HEK293 (cell line): ENCODE results near the gene MAFF.

ENCODE experiments used
- CTCF ChIA-PET: fragments of 350-600 bp; formaldehyde crosslinking; extraction: SDS; loops from one replicate; lab custom pipeline; 2021; ENCODE audit warnings: antibody characterized with exemption; lab: Yijun Ruan, JAX
- POLR2A ChIA-PET: fragments of 300-600 bp; formaldehyde crosslinking; extraction: SDS; loops from one replicate; lab custom pipeline; 2020; ENCODE audit warnings: antibody characterized with exemption, inconsistent platforms; lab: Yijun Ruan, JAX
- H3K27ac ChIP-seq: fragments of 200-500 bp; sonication (Bioruptor generic); 2 replicates; pipeline ENCODE4 v1.5.1; 2014; ENCODE audit warnings: low read depth, low read length, control low read depth, inconsistent platforms; ENCODE audit errors: extremely low read depth
- H3K36me3 ChIP-seq, 2 experiments: fragments of 200-500 bp in 1 of 2; sonication (Bioruptor generic) in 1 of 2; 1 replicate in 1 of 2; 2 replicates in 1 of 2; pipeline ENCODE4 v1.5.1; 2014 to 2017; ENCODE audit warnings: inconsistent platforms in 2 of 2, low read length in 2 of 2; ENCODE audit not compliant: control insufficient read depth in 2 of 2, insufficient read depth in 1 of 2
- H3K4me1 ChIP-seq: fragments of 200-500 bp; sonication (Bioruptor generic); 2 replicates; pipeline ENCODE4 v1.5.1; 2014; ENCODE audit warnings: mild to moderate bottlenecking, low read length, inconsistent platforms; ENCODE audit not compliant: control insufficient read depth, insufficient read depth
- H3K4me3 ChIP-seq: 2 replicates; pipeline ENCODE4 v1.5.1; 2011; ENCODE audit warnings: low read depth, mild to moderate bottlenecking, control low read depth, low read length, moderate library complexity
- H3K9me3 ChIP-seq: fragments of 200-500 bp; sonication (Bioruptor generic); 2 replicates; pipeline ENCODE4 v1.5.1; 2014; ENCODE audit warnings: low read depth, low read length, inconsistent platforms; ENCODE audit not compliant: control insufficient read depth, insufficient read depth
- PRDM10 ChIP-seq: fragments of 450-650 bp; formaldehyde crosslinking; IDR thresholded peaks from 2 replicates; pipeline ENCODE4 v1.5.1; 2016; ENCODE audit warnings: missing biosample characterization, missing genetic modification characterization
- SCRT1 ChIP-seq: fragments of 450-650 bp; formaldehyde crosslinking; IDR thresholded peaks from 2 replicates; pipeline ENCODE4 v1.5.1; 2016; ENCODE audit warnings: missing biosample characterization, missing genetic modification characterization, borderline replicate concordance
- SCRT2 ChIP-seq: fragments of 450-650 bp; formaldehyde crosslinking; IDR thresholded peaks from 2 replicates; pipeline ENCODE4 v1.5.1; 2016; ENCODE audit warnings: missing biosample characterization, missing genetic modification characterization
- TSHZ1 ChIP-seq: fragments of 450-650 bp; formaldehyde crosslinking; IDR thresholded peaks from 2 replicates; pipeline ENCODE4 v1.5.1; 2016; ENCODE audit warnings: missing biosample characterization, missing genetic modification characterization, borderline replicate concordance
- ZBTB17 ChIP-seq: fragments of 450-650 bp; formaldehyde crosslinking; IDR thresholded peaks from 2 replicates; pipeline ENCODE4 v1.5.1; 2016; ENCODE audit warnings: missing biosample characterization, missing genetic modification characterization
- ZBTB8A ChIP-seq: fragments of 450-650 bp; formaldehyde crosslinking; IDR thresholded peaks from 2 replicates; pipeline ENCODE4 v1.5.1; 2016; ENCODE audit warnings: missing biosample characterization, missing genetic modification characterization
- ZFP37 ChIP-seq: fragments of 450-650 bp; formaldehyde crosslinking; IDR thresholded peaks from 2 replicates; pipeline ENCODE4 v1.5.1; 2016; ENCODE audit warnings: missing biosample characterization, missing genetic modification characterization
- ZFP41 ChIP-seq: fragments of 450-650 bp; formaldehyde crosslinking; IDR thresholded peaks from 2 replicates; pipeline ENCODE4 v1.5.1; 2016; ENCODE audit warnings: missing biosample characterization, missing genetic modification characterization, borderline replicate concordance
- ZNF121 ChIP-seq: fragments of 450-650 bp; formaldehyde crosslinking; IDR thresholded peaks from 2 replicates; pipeline ENCODE4 v1.5.1; 2016; ENCODE audit warnings: missing biosample characterization, missing genetic modification characterization
- ZNF146 ChIP-seq: fragments of 450-650 bp; formaldehyde crosslinking; IDR thresholded peaks from 2 replicates; pipeline ENCODE4 v1.5.1; 2016; ENCODE audit warnings: missing biosample characterization, missing genetic modification characterization
- ZNF174 ChIP-seq: fragments of 450-650 bp; formaldehyde crosslinking; IDR thresholded peaks from 2 replicates; pipeline ENCODE4 v1.5.0; 2017; ENCODE audit warnings: missing biosample characterization, mild to moderate bottlenecking, missing genetic modification characterization
- ZNF366 ChIP-seq: fragments of 450-650 bp; formaldehyde crosslinking; conservative IDR thresholded peaks from 2 replicates; pipeline ENCODE4 v1.5.1; 2016; ENCODE audit warnings: missing biosample characterization, missing genetic modification characterization
- ZNF530 ChIP-seq: fragments of 450-650 bp; formaldehyde crosslinking; IDR thresholded peaks from 2 replicates; pipeline ENCODE4 v1.5.1; 2016; ENCODE audit warnings: low read depth, missing biosample characterization, missing genetic modification characterization
- ZNF549 ChIP-seq: fragments of 450-650 bp; IDR thresholded peaks from 2 replicates; pipeline ENCODE4 v1.5.1; 2018; ENCODE audit warnings: missing biosample characterization, missing genetic modification characterization, mild to moderate bottlenecking, inconsistent platforms, moderate library complexity
- ZNF571 ChIP-seq: fragments of 450-650 bp; formaldehyde crosslinking; IDR thresholded peaks from 2 replicates; pipeline ENCODE4 v1.5.0; 2017; ENCODE audit warnings: missing biosample characterization, missing genetic modification characterization
- ZNF623 ChIP-seq: fragments of 450-650 bp; formaldehyde crosslinking; IDR thresholded peaks from 2 replicates; pipeline ENCODE4 v1.5.1; 2016; ENCODE audit warnings: missing biosample characterization, missing genetic modification characterization
- ZNF792 ChIP-seq: fragments of 450-650 bp; formaldehyde crosslinking; IDR thresholded peaks from 2 replicates; pipeline ENCODE4 v1.5.1; 2016; ENCODE audit warnings: missing biosample characterization, missing genetic modification characterization
- TF ChIP-seq, protein P1 (sequence below): fragments of 450-650 bp; formaldehyde crosslinking; IDR thresholded peaks from 2 replicates; pipeline ENCODE4 v1.5.1; 2016; ENCODE audit warnings: missing biosample characterization, missing genetic modification characterization

The MAFF gene

GRCh38 chr22:38184788-38185187 lies 17.0 kb upstream of the MAFF start:
- H3K4me3 ChIP-seq, result no peak overlapping the region
- H3K36me3 ChIP-seq, result no peaks in the 10 kb centered on the region
- peaks cover 7% of the 10 kb centered on the region; the same call in 1 of the 2 replicates for H3K4me1 ChIP-seq
- no peak for TF ChIP-seq ZBTB8A
- no peak for TF ChIP-seq ZNF174
- TF ChIP-seq, protein P1, sequence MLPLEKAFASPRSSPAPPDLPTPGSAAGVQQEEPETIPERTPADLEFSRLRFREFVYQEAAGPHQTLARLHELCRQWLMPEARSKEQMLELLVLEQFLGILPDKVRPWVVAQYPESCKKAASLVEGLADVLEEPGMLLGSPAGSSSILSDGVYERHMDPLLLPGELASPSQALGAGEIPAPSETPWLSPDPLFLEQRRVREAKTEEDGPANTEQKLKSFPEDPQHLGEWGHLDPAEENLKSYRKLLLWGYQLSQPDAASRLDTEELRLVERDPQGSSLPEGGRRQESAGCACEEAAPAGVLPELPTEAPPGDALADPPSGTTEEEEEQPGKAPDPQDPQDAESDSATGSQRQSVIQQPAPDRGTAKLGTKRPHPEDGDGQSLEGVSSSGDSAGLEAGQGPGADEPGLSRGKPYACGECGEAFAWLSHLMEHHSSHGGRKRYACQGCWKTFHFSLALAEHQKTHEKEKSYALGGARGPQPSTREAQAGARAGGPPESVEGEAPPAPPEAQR (tag by site-specific recombination), result no peak
- TF ChIP-seq ZFP37, result no peak
- no peak for TF ChIP-seq ZNF571 (tag by site-specific recombination)
- TF ChIP-seq ZNF549, result no peak
- TF ChIP-seq PRDM10, result peak; percentile 24; the same call in 1 of the 2 replicates
- TF ChIP-seq ZBTB17 (tag by site-specific recombination), result peak; percentile 84
- no peak for TF ChIP-seq ZFP41 (tag by site-specific recombination)
- no peaks in the 10 kb centered on the region for H3K9me3 ChIP-seq
- CTCF ChIA-PET, result interaction anchor here (1.7 kb wide), 1 partner anchor 70 kb away, joined by 6 read pairs; no protein-coding TSS in a partner anchor
- H3K27ac ChIP-seq, result no peak overlapping the region
- POLR2A ChIA-PET, result no interaction called here

DNA sequence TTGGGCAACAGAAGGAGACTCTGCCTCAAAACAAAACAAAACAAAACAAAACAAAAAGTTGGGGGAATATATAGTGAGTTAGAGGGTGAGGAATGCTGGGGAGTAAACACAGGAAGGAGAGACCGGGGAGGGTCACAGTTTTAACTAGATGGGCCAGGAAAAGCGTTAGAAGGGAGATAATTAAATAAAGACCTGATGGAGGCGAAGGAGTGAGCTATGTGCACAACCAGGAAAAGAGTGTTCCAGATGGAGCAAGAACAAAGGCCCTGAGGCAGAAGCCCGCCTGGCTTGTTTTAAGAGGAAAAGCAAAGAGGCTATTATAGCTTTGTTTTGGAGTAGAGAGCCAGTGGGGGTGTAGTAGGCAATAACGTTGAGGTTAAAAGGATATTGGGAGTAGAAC lies 15.4 kb upstream of the MAFF start:
- TF ChIP-seq ZNF623 (tag by site-specific recombination) (peak; percentile 84), ZNF530 (tag by site-specific recombination) (no peak)
- CTCF ChIA-PET, result interaction anchor here (0.7 to 1.2 kb wide), 2 partner anchors 73 to 1330 kb away, joined by 3 read pairs; no protein-coding TSS in a partner anchor
- no peak overlapping the region for H3K27ac ChIP-seq
- no peaks in the 10 kb centered on the region for H3K4me1 ChIP-seq
- H3K4me3 ChIP-seq, result no peak overlapping the region
- H3K36me3 ChIP-seq, result no peaks in the 10 kb centered on the region
- H3K9me3 ChIP-seq, result no peaks in the 10 kb centered on the region
- POLR2A ChIA-PET, result interaction anchor here (0.7 to 1.3 kb wide), 2 partner anchors 13 to 15 kb away, joined by 3 read pairs; partner anchors contain the start of gene MAFF

DNA sequence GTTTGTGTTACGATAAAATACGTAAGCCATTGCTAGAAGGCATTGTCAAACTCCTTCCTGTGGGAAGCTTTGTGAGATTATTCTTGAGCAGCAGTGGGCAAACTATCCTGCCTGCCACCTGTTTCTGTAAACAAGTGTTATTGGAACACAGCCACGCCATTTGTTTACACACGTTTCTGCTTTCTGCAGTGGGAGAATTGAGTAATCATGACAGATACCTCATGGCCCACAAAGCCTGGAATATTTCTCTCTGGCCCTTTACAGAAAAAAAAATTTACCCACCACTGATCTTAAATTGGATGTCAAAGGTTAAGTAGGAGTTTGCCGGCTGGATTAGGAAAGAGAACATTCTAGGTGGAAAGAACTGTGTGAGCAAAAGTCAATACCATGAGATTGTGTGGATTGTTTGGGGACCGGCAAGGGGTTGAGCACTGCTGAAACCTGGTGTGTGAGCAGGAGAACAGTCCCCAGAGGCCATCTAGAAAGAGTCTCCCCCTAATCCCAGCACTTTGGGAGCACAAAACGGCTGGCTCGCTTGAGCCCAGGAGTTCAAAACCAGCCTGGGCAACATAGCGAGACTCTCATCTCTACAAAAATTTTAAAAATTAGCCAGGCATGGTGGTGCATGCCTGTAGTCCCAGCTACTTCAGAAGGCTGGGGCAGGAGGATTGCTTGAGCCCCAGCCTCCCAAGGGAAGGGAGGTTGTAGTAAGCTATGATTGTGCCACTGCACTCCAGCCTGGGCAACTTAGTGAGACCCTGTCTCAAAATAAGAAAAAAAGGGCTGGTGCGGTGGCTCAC lies 14.2 kb upstream of the MAFF start:
- Histone ChIP-seq H3K4me3 (no peak overlapping the region), H3K36me3 (no peaks in the 10 kb centered on the region), H3K4me1 (no peaks in the 10 kb centered on the region), H3K27ac (no peak overlapping the region), H3K9me3 (no peaks in the 10 kb centered on the region)
- ChIA-PET POLR2A (interaction anchor here (1.3 kb wide), 1 partner anchor 14 kb away, joined by 3 read pairs; the partner anchor contains the start of gene MAFF), CTCF (interaction anchor here (0.6 to 1.2 kb wide), 4 partner anchors 11 to 248 kb away, joined by 3 to 5 read pairs (median 3); no protein-coding TSS in a partner anchor)
- TF ChIP-seq ZNF792 (tag by site-specific recombination), result 0 out of 2 replicates have a peak, but pooled peaks have one; percentile 20
- TF ChIP-seq SCRT1 (tag by site-specific recombination), result peak; percentile 82; the same call in 1 of the 2 replicates
- no peak for TF ChIP-seq TSHZ1 (tag by site-specific recombination)
- TF ChIP-seq ZNF366, result peak; percentile 26; the same call in 1 of the 2 replicates
- TF ChIP-seq ZNF146 (tag by site-specific recombination), result no peak
- peak; percentile 72; the same call in 1 of the 2 replicates for TF ChIP-seq ZNF121 (tag by site-specific recombination)
- peak; percentile 97 for TF ChIP-seq SCRT2
